Large intestine (tissue), 3 donors: ENCODE results near the gene TPRG1. TPM values are rescaled to one million over a fixed set of nuclear protein-coding genes. Genes with fewer than 3 reads are reported as not detected.

Experiments used
- DNase-seq, 2 donors: peaks; one replicate each; pipeline versions ENCODE4 v3.0.0 to v3.0.0-alpha.2; 2013
- H3K27ac ChIP-seq: one replicate; pipeline ENCODE4 v1.5.1; 2013; ENCODE audit warnings: low read length
- H3K27me3 ChIP-seq: 2 replicates; pipeline ENCODE4 v1.6.1; 2013; ENCODE audit warnings: low read length; ENCODE audit not compliant: control insufficient read depth, insufficient read depth
- H3K36me3 ChIP-seq: 2 replicates; pipeline ENCODE4 v1.6.1; 2013; ENCODE audit warnings: low read length; ENCODE audit not compliant: control insufficient read depth, insufficient read depth
- H3K4me1 ChIP-seq: one replicate; pipeline ENCODE4 v1.6.1; 2013; ENCODE audit warnings: low read length; ENCODE audit not compliant: control insufficient read depth, insufficient read depth
- H3K4me3 ChIP-seq: one replicate; pipeline ENCODE4 v1.5.1; 2013; ENCODE audit warnings: low read length
- H3K9me3 ChIP-seq: one replicate; pipeline ENCODE4 v1.6.1; 2013; ENCODE audit warnings: mild to moderate bottlenecking, low read depth, low read length, moderate library complexity; ENCODE audit not compliant: control insufficient read depth
- WGBS: methylation state at CpG from one replicate; pipeline ENCODE4 v1.1.5; 2013; ENCODE audit warnings: low lambda C conversion rate; ENCODE audit not compliant: insufficient coverage; 5-methylcytosine and 5-hydroxymethylcytosine counted together
- polyA plus RNA-seq: library from polyadenylated mRNA; unstranded; fragments of 120-200 nt; gene quantifications from one replicate; pipeline ENCODE4 v1.2.1, GENCODE V29; 2013

The TPRG1 gene
- polyA plus RNA-seq, 1 donor, result 0.64 TPM

DNA sequence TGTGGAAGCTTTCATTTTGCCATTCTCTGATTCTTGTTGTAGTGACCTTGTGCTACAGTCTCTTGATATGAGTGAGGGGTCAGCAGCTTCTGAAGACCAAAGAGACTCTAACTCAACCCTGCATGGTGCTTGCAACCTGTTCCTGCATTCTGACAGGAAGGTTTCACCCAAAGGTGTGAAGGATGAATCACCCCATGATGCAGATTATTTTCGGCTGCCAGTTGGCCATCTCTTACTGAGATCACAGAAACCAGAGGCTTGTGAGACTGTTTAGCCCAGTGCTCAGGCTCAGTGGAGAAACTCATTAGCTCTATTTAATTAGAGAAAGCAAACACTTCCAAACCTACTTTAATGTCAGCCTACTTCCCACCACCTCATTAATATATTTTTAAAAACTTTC lies 29.2 kb upstream of the TPRG1 start:
- H3K27me3 ChIP-seq, result no peaks in the 10 kb centered on the region
- H3K4me1 ChIP-seq, result no peaks in the 10 kb centered on the region
- DNase-seq, result no peak
- no peaks in the 10 kb centered on the region for H3K9me3 ChIP-seq
- H3K27ac ChIP-seq, result no peak overlapping the region
- no peaks in the 10 kb centered on the region for H3K36me3 ChIP-seq
- no peak overlapping the region for H3K4me3 ChIP-seq
- no CpG with 5 or more reads among the region's 1 CpG for WGBS

DNA sequence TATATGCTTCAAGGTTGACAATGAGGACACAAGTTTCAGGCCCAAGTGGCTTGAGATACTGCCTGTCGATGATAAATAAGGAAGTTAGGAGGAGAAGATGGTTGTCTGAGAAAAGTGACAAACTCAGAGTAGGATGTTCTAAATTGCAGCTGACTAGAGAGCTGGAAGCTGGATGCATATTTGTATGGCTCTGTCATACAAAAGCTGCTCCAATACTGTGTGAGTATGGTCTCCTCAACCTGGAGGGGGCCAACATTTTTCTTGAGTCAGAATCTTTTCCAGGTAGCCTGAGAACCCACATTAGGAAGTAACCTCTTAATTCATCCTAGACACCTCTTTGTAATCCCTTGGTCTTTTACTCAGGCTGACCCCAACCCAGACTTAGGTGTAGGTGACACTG lies 28.4 kb upstream of the TPRG1 start:
- no peaks in the 10 kb centered on the region for H3K36me3 ChIP-seq
- no peaks in the 10 kb centered on the region for H3K4me1 ChIP-seq
- no peaks in the 10 kb centered on the region for H3K9me3 ChIP-seq
- no peaks in the 10 kb centered on the region for H3K27me3 ChIP-seq
- no peak overlapping the region for H3K4me3 ChIP-seq
- no CpG with 5 or more reads among the region's 1 CpG for WGBS
- DNase-seq, result no peak
- H3K27ac ChIP-seq, result no peak overlapping the region

DNA sequence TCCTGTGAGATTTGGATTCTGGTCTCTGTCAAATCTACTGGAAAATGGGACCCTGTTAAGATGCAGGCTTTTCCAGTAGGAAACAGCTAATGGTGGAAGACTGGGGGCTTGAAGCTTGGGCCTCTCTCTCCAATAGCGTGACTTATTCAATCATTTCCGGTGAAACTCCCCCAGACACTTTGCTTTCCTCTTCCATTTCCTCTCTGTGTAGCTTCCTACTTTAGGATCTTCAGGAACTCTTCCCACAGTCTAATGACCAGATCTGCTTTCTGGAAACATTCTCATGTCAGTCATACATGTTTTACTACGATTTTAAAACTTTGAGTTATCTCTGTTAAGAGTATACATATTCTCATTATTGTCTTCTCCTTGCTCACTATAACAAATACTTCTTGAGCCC lies 28.0 kb upstream of the TPRG1 start:
- Histone ChIP-seq H3K36me3 (no peaks in the 10 kb centered on the region), H3K4me3 (no peak overlapping the region), H3K27ac (no peak overlapping the region), H3K9me3 (no peaks in the 10 kb centered on the region), H3K4me1 (no peaks in the 10 kb centered on the region), H3K27me3 (no peaks in the 10 kb centered on the region)
- DNase-seq, result no peak
- WGBS, result no CpG with 5 or more reads among the region's 3 CpGs

DNA sequence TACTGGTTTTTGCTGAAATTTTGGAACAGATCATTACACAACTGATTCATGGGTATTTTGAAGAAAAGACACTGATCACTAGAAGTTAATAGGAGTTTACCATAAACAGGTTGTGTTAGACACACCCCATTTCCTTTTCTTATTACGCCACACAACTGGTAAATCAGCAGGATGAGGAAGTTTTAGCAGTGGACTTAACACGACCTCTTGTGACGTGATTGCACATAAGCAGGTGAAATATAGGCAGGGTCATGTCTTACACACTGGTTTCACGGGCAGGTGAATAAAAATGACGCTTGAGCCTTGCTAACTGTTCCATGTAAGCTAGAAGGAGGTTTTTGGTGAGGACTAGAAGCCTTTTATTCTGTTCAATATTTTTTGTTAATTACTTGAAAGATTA lies 27.1 kb upstream of the TPRG1 start:
- Histone ChIP-seq H3K36me3 (no peaks in the 10 kb centered on the region), H3K4me3 (no peak overlapping the region), H3K27me3 (no peaks in the 10 kb centered on the region), H3K27ac (no peak overlapping the region), H3K4me1 (no peaks in the 10 kb centered on the region), H3K9me3 (no peaks in the 10 kb centered on the region)
- peak; percentile 16 to 24 for DNase-seq
- WGBS, result 100% methylated on average over 1 of the region's 5 CpGs

DNA sequence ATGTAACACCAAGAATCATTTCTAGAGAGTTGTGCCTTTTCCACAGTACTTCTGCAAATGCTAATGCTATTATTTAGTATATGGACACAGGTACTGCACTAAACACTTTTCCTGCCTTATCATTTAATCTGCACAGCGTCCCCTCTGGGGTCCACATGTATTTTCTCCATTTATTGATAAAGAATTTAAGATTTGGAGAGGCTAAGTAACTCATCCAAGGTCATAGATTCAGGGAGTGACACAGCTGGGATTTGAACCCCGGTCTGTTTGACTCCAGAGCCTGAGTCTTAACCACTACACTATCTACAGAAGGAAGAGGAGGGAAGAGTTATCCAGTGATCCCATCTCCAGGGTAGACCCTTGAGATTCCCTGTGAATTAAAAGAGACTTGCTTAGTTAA lies 24.9 kb upstream of the TPRG1 start:
- Histone ChIP-seq H3K4me3 (no peak overlapping the region), H3K9me3 (no peaks in the 10 kb centered on the region), H3K27me3 (no peaks in the 10 kb centered on the region), H3K36me3 (no peaks in the 10 kb centered on the region), H3K27ac (no peak overlapping the region), H3K4me1 (no peaks in the 10 kb centered on the region)
- no peak for DNase-seq
- WGBS, result no CpG with 5 or more reads among the region's 2 CpGs

DNA sequence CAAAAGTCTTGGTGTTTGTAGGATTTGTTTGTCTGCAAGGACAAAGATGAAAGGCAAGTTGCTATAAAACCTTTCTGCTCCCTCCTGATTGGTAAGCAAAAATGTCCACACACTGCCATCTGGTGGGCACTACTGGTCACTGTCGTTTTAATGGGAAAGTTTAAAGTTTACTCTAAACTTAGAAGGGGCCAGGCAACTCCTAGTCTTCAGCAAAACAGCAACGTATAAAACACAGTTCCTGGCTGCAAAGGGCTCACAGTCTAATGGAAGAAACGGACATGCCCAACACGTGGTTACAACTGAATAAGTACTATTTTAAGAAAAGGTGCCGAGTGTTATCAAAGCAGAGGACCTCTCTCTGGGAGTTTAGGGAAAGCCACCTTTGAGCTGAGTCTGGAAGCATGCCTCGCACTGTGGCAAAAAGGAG lies 23.7 kb upstream of the TPRG1 start:
- Histone ChIP-seq H3K4me3 (no peak overlapping the region), H3K4me1 (no peaks in the 10 kb centered on the region), H3K27me3 (no peaks in the 10 kb centered on the region), H3K27ac (no peak overlapping the region), H3K36me3 (no peaks in the 10 kb centered on the region), H3K9me3 (no peaks in the 10 kb centered on the region)
- DNase-seq, result peak; percentile 52 to 60
- no CpG with 5 or more reads among the region's 6 CpGs for WGBS

DNA sequence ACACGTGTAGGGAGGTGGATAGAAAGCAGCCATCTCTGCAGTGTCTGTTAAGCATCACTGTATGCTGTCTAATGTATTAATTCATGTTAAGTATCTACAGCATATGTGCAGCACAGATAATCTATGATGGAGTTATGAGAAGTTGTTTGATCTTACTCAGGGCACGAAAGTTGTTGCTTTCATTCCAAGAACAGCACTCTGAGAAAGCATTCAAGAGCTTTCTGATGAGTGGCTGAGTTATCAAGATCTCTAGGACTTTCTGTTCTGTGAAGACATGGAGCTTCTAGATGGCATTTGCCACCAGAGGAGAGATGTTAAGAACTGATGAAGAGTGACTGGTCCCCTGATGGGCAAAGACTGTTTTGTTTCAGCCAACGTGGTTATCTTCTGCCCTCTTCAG lies 22.6 kb upstream of the TPRG1 start:
- no CpG with 5 or more reads among the region's 3 CpGs for WGBS
- H3K4me3 ChIP-seq, result no peak overlapping the region
- H3K4me1 ChIP-seq, result no peaks in the 10 kb centered on the region
- no peaks in the 10 kb centered on the region for H3K27me3 ChIP-seq
- H3K27ac ChIP-seq, result no peak overlapping the region
- H3K36me3 ChIP-seq, result no peaks in the 10 kb centered on the region
- H3K9me3 ChIP-seq, result no peaks in the 10 kb centered on the region
- no peak for DNase-seq

DNA sequence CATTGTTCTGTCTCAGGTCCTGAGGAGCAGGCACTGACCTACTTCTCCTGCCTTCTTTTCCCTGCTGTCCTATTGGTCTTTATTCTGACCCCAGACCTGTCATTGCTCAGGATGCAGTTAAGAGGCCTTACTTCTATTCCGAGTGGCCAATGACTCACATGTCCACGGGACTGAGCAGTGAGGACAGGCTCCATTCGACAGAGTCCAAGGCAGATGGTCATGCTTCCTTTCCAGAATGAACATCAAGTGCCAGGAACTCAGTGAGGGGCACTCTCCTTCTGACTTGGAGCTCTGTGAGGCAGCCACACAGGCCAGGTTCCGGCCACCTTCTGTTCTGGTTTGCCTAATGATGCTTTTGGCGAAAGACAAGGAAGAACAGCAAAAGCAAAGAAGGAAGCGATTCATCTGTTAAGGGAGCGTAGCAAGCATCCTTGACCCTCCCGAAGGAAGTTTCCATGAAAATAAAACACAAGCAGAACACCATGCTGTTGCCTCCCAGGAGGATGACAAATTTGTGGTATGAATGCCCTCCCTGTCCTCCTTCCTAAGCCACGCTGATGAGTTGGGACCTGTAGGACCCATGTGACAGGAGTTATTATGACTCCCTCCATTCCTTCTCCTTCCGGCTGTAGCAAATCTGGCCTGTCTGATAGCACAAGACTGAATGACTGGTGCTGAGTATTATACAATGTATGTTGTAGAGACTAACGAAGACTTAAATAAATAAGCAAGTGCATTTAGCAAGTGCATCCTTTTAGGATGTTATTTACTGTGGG lies 14.4 kb upstream of the TPRG1 start:
- 80% methylated on average over 1 of the region's 11 CpGs for WGBS
- Histone ChIP-seq H3K36me3 (no peaks in the 10 kb centered on the region), H3K27ac (no peak overlapping the region), H3K9me3 (no peaks in the 10 kb centered on the region), H3K4me1 (no peaks in the 10 kb centered on the region), H3K4me3 (no peak overlapping the region), H3K27me3 (no peaks in the 10 kb centered on the region)
- no peak for DNase-seq

DNA sequence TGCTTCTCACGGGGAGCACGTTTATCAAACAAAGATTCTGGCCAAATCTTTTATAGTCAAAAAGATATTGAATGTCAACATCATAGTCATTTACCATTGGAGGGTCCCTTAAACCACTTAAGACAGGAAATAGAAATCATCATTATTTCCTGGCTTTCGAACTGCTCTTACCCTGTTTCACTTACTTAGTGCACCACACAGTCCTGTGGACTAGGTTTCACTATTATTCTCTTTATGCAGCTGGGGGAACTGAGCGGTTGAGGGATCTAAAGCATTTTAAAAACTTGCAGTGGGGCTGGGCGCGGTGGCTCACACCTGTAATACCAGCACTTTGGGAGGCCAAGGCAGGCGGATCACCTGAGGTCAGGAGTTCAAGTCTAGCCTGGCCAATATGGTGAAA lies 13.7 kb upstream of the TPRG1 start:
- 80% methylated on average over 1 of the region's 7 CpGs for WGBS
- H3K9me3 ChIP-seq, result no peaks in the 10 kb centered on the region
- H3K4me3 ChIP-seq, result no peak overlapping the region
- H3K27me3 ChIP-seq, result no peaks in the 10 kb centered on the region
- H3K36me3 ChIP-seq, result no peaks in the 10 kb centered on the region
- H3K4me1 ChIP-seq, result no peaks in the 10 kb centered on the region
- DNase-seq, result no peak
- no peak overlapping the region for H3K27ac ChIP-seq

DNA sequence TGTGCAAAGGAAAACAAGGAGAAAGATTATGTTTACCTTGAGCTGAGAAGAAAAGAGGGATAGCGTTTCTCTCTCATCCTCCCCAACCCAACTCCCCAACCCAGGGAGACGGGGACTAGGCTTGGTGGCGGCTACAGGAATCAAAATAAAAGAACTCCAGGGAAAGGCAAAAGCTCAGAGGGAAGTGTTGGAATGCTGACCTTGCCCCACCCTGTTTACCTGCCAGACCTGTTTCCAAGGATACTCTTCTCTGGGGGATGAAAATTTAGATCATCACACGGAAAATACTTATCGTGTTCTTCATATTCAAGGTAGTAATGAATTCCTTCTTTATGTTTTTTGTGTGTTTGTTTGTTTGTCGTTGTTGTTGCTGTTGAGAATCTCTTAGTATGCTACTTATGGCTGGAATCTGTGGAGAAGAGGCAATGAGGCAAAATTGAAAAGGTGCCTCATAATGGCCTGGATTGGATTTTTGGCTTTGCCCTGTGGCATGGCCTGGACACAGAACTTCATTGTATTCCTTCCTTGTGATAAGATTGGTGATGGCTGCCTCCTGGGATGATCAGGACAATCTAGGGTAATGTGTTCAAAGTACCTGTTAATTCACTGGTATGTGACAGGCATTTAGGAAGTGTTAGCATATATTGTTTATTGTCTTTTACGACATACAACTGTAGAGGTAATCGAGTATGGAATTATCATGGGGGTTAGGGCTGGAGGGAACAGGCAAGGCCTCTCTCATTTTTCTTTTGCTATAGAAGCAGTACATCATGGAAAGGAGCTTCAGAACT lies 11.1 kb upstream of the TPRG1 start:
- Histone ChIP-seq H3K4me3 (no peak overlapping the region), H3K4me1 (no peaks in the 10 kb centered on the region), H3K27me3 (no peaks in the 10 kb centered on the region), H3K36me3 (no peaks in the 10 kb centered on the region), H3K9me3 (no peaks in the 10 kb centered on the region), H3K27ac (no peak overlapping the region)
- DNase-seq, result peak; percentile 18 to 25
- WGBS, result 20% methylated on average over 1 of the region's 8 CpGs
